Activated CD4-positive, alpha-beta memory T cell treated with anti-CD3 and anti-CD28 coated beads, Interleukin-2, amount 10 ng/mL, durations not matched to agents 7 days and 5 days (primary cell): ENCODE measurements around the gene C1orf198. TPM values are rescaled to one million over a fixed set of nuclear protein-coding genes. Genes with fewer than 3 reads are reported as not detected.

Source experiments
- CTCF ChIA-PET: fragments of 350-600 bp; sonication (Branson Sonifier 250); formaldehyde crosslinking; loops from one replicate; lab custom pipeline; 2021; ENCODE audit warnings: antibody characterized with exemption, inconsistent platforms; lab: Charles Lee
- POLR2A ChIA-PET: fragments of 350-600 bp; sonication (Branson Sonifier 250); formaldehyde crosslinking; loops from one replicate; lab custom pipeline; 2021; ENCODE audit warnings: antibody characterized with exemption; lab: Charles Lee
- DNase-seq: peaks from one replicate; pipeline ENCODE4 v3.0.0-alpha.2; 2020
- H3K27ac Mint-ChIP-seq: one replicate; pipeline ENCODE4 v1.8.0; 2021; ENCODE audit warnings: mild to moderate bottlenecking, mixed read lengths
- H3K27me3 Mint-ChIP-seq: one replicate; pipeline ENCODE4 v1.8.0; 2021; ENCODE audit warnings: mixed read lengths
- H3K36me3 Mint-ChIP-seq: one replicate; pipeline ENCODE4 v1.8.0; 2021; ENCODE audit warnings: low read depth, mixed read lengths
- H3K4me1 Mint-ChIP-seq: one replicate; pipeline ENCODE4 v1.8.0; 2021; ENCODE audit warnings: mixed read lengths
- H3K4me3 Mint-ChIP-seq: one replicate; pipeline ENCODE4 v1.8.0; 2021; ENCODE audit warnings: mild to moderate bottlenecking, mixed read lengths
- H3K9me3 Mint-ChIP-seq: one replicate; pipeline ENCODE4 v1.8.0; 2021; ENCODE audit warnings: mixed read lengths
- total RNA-seq, 2 experiments: library from RNA; stranded (reverse); gene quantifications; one replicate each; pipeline ENCODE4 v1.2.3, GENCODE V29; 2021

Gene C1orf198
- total RNA-seq, 2 experiments from 2014 or later = 1.7 TPM

- no peaks in the 10 kb centered on the region for H3K9me3 Mint-ChIP-seq
- POLR2A ChIA-PET = no interaction called here
- H3K36me3 Mint-ChIP-seq = no peaks in the 10 kb centered on the region
- no peaks in the 10 kb centered on the region for H3K4me1 Mint-ChIP-seq
- CTCF ChIA-PET = interaction anchor here (0.9 kb wide), 1 partner anchor 15 kb away, joined by 3 read pairs; no protein-coding TSS in a partner anchor
- H3K27me3 Mint-ChIP-seq = peaks cover 2% of the 10 kb centered on the region
- no peak overlapping the region for H3K4me3 Mint-ChIP-seq
- DNase-seq = no peak
- H3K27ac Mint-ChIP-seq = no peak overlapping the region
These were observed 69.8 kb downstream of the C1orf198 start for GRCh38 chr1:230798491-230798890.

- no peaks in the 10 kb centered on the region for H3K9me3 Mint-ChIP-seq
- ChIA-PET POLR2A (no interaction called here), CTCF (interaction anchor here (0.9 kb wide), 1 partner anchor 15 kb away, joined by 3 read pairs; no protein-coding TSS in a partner anchor)
- H3K27me3 Mint-ChIP-seq = peaks cover 2% of the 10 kb centered on the region
- H3K4me1 Mint-ChIP-seq = no peaks in the 10 kb centered on the region
- DNase-seq = no peak
- no peak overlapping the region for H3K4me3 Mint-ChIP-seq
- no peaks in the 10 kb centered on the region for H3K36me3 Mint-ChIP-seq
- no peak overlapping the region for H3K27ac Mint-ChIP-seq
These were observed 70.4 kb downstream of the C1orf198 start for GRCh38 chr1:230797942-230798365.

- CTCF ChIA-PET = interaction anchor here (2.1 kb wide), 1 partner anchor 413 kb away, joined by 9 read pairs; no protein-coding TSS in a partner anchor
- H3K9me3 Mint-ChIP-seq = no peaks in the 10 kb centered on the region
These were observed 70.9 kb downstream of the C1orf198 start for GRCh38 chr1:230797376-230797920.

GRCh38 chr1:230796626-230797025 lies 71.7 kb downstream of the C1orf198 start:
- no peaks in the 10 kb centered on the region for H3K9me3 Mint-ChIP-seq
- no peak overlapping the region for H3K27ac Mint-ChIP-seq
- H3K4me3 Mint-ChIP-seq = no peak overlapping the region
- ChIA-PET POLR2A (no interaction called here), CTCF (interaction anchor here (2.1 kb wide), 1 partner anchor 414 kb away, joined by 9 read pairs; no protein-coding TSS in a partner anchor)
- DNase-seq = no peak
- no peaks in the 10 kb centered on the region for H3K4me1 Mint-ChIP-seq
- H3K36me3 Mint-ChIP-seq = no peaks in the 10 kb centered on the region
- H3K27me3 Mint-ChIP-seq = no peaks in the 10 kb centered on the region

More at GRCh38 chr1:230797376-230797920, 70.9 kb downstream of the C1orf198 start:
- no peaks in the 10 kb centered on the region for H3K36me3 Mint-ChIP-seq
- H3K27ac Mint-ChIP-seq = no peak overlapping the region
- H3K27me3 Mint-ChIP-seq = peaks cover 2% of the 10 kb centered on the region
- no peaks in the 10 kb centered on the region for H3K4me1 Mint-ChIP-seq
- no peak for DNase-seq
- POLR2A ChIA-PET = no interaction called here
- H3K4me3 Mint-ChIP-seq = no peak overlapping the region

- no peaks in the 10 kb centered on the region for H3K36me3 Mint-ChIP-seq
- CTCF ChIA-PET = interaction anchor here (2.1 kb wide), 1 partner anchor 416 kb away, joined by 9 read pairs; no protein-coding TSS in a partner anchor
- H3K27me3 Mint-ChIP-seq = peaks cover 2% of the 10 kb centered on the region
- H3K4me1 Mint-ChIP-seq = no peaks in the 10 kb centered on the region
- H3K9me3 Mint-ChIP-seq = no peaks in the 10 kb centered on the region
- H3K4me3 Mint-ChIP-seq = no peak overlapping the region
- DNase-seq = no peak
- no peak overlapping the region for H3K27ac Mint-ChIP-seq
- POLR2A ChIA-PET = no interaction called here
These were observed 73.3 kb downstream of the C1orf198 start for GRCh38 chr1:230794871-230795605.

- CTCF ChIA-PET = no interaction called here
- Mint-ChIP-seq H3K4me3 (no peak overlapping the region), H3K27ac (no peak overlapping the region), H3K27me3 (peaks cover 2% of the 10 kb centered on the region), H3K9me3 (no peaks in the 10 kb centered on the region), H3K36me3 (no peaks in the 10 kb centered on the region), H3K4me1 (no peaks in the 10 kb centered on the region)
- POLR2A ChIA-PET = no interaction called here
- DNase-seq = no peak
These were observed 73.9 kb downstream of the C1orf198 start for GRCh38 chr1:230794431-230794830.

GRCh38 chr1:230793463-230793745 lies 74.9 kb downstream of the C1orf198 start:
- ChIA-PET POLR2A (no interaction called here), CTCF (no interaction called here)
- H3K27me3 Mint-ChIP-seq = peaks cover 2% of the 10 kb centered on the region
- no peak for DNase-seq
- H3K4me1 Mint-ChIP-seq = no peaks in the 10 kb centered on the region
- H3K36me3 Mint-ChIP-seq = no peaks in the 10 kb centered on the region
- H3K9me3 Mint-ChIP-seq = no peaks in the 10 kb centered on the region
- H3K27ac Mint-ChIP-seq = no peak overlapping the region
- no peak overlapping the region for H3K4me3 Mint-ChIP-seq

- Mint-ChIP-seq H3K4me1 (no peaks in the 10 kb centered on the region), H3K27ac (no peak overlapping the region), H3K4me3 (no peak overlapping the region), H3K9me3 (no peaks in the 10 kb centered on the region), H3K36me3 (no peaks in the 10 kb centered on the region), H3K27me3 (peaks cover 2% of the 10 kb centered on the region)
- ChIA-PET CTCF (no interaction called here), POLR2A (no interaction called here)
- no peak for DNase-seq
These were observed 75.4 kb downstream of the C1orf198 start for GRCh38 chr1:230792691-230793462.

- no peaks in the 10 kb centered on the region for H3K36me3 Mint-ChIP-seq
- no peak overlapping the region for H3K27ac Mint-ChIP-seq
- peaks cover 2% of the 10 kb centered on the region for H3K27me3 Mint-ChIP-seq
- CTCF ChIA-PET = no interaction called here
- H3K4me1 Mint-ChIP-seq = no peaks in the 10 kb centered on the region
- H3K9me3 Mint-ChIP-seq = no peaks in the 10 kb centered on the region
- H3K4me3 Mint-ChIP-seq = no peak overlapping the region
- no peak for DNase-seq
- POLR2A ChIA-PET = no interaction called here
These were observed 76.2 kb downstream of the C1orf198 start for GRCh38 chr1:230791986-230792564.

GRCh38 chr1:230790026-230790425 lies 78.3 kb downstream of the C1orf198 start:
- Mint-ChIP-seq H3K36me3 (no peaks in the 10 kb centered on the region), H3K27ac (no peak overlapping the region), H3K4me1 (no peaks in the 10 kb centered on the region), H3K9me3 (no peaks in the 10 kb centered on the region), H3K4me3 (no peak overlapping the region), H3K27me3 (peaks cover 2% of the 10 kb centered on the region)
- POLR2A ChIA-PET = no interaction called here
- DNase-seq = no peak
- CTCF ChIA-PET = no interaction called here

GRCh38 chr1:230788561-230789275 lies 79.6 kb downstream of the C1orf198 start:
- ChIA-PET POLR2A (no interaction called here), CTCF (no interaction called here)
- no peaks in the 10 kb centered on the region for H3K4me1 Mint-ChIP-seq
- no peak for DNase-seq
- no peaks in the 10 kb centered on the region for H3K9me3 Mint-ChIP-seq
- H3K27ac Mint-ChIP-seq = no peak overlapping the region
- no peak overlapping the region for H3K4me3 Mint-ChIP-seq
- peaks cover 2% of the 10 kb centered on the region for H3K27me3 Mint-ChIP-seq
- no peaks in the 10 kb centered on the region for H3K36me3 Mint-ChIP-seq

- no peaks in the 10 kb centered on the region for H3K9me3 Mint-ChIP-seq
- POLR2A ChIA-PET = no interaction called here
These were observed 80.8 kb downstream of the C1orf198 start for GRCh38 chr1:230787471-230787870.

More at GRCh38 chr1:230787471-230787870, 80.8 kb downstream of the C1orf198 start:
- CTCF ChIA-PET = no interaction called here
- no peak for DNase-seq
- Mint-ChIP-seq H3K36me3 (no peaks in the 10 kb centered on the region), H3K4me3 (no peak overlapping the region), H3K27ac (no peak overlapping the region), H3K27me3 (peaks cover 2% of the 10 kb centered on the region), H3K4me1 (no peaks in the 10 kb centered on the region)
